HepG2 (cell line): ENCODE results near the gene GLB1L. TPM values are rescaled to one million over a fixed set of nuclear protein-coding genes. Genes with fewer than 3 reads are reported as not detected.

Source experiments
- ARID2 ChIP-seq: sonication (generic); formaldehyde crosslinking; IDR thresholded peaks from 2 replicates; pipeline ENCODE4 v1.8.1; 2022; ENCODE audit warnings: mild to moderate bottlenecking, missing genetic modification reagents, borderline replicate concordance
- ATF4 ChIP-seq, 2 experiments: fragments of 450-650 bp in 1 of 2; sonication (generic) in 1 of 2; formaldehyde crosslinking; IDR thresholded peaks; 2 replicates each; pipeline versions ENCODE4 v1.5.0 to v1.8.0; 2020 to 2022; ENCODE audit warnings: mild to moderate bottlenecking in 1 of 2, missing genetic modification reagents in 1 of 2
- CHCHD3 ChIP-seq: sonication (generic); formaldehyde crosslinking; IDR thresholded peaks from 2 replicates; pipeline ENCODE4 v1.8.0; 2022; ENCODE audit warnings: mild to moderate bottlenecking, missing genetic modification reagents, moderate library complexity
- DPF2 ChIP-seq: sonication (generic); formaldehyde crosslinking; IDR thresholded peaks from 2 replicates; pipeline ENCODE4 v1.4.0; 2020; ENCODE audit warnings: mild to moderate bottlenecking, low read depth, missing genetic modification reagents, borderline replicate concordance
- EP300 ChIP-seq, 3 experiments: sonication (generic) in 1 of 3; formaldehyde crosslinking in 1 of 3; IDR thresholded peaks; 2 replicates each; pipeline versions ENCODE4 v1.5.1 to v1.6.1; 2011 to 2020; ENCODE audit warnings: low read depth in 2 of 3, low read length in 2 of 3, borderline replicate concordance in 1 of 3, improper control_type of control experiment in 1 of 3, mild to moderate bottlenecking in 1 of 3, missing genetic modification reagents in 1 of 3, moderate library complexity in 1 of 3
- FOXA1 ChIP-seq, 2 experiments: fragments of 450-650 bp in 1 of 2; sonication (generic) in 1 of 2; formaldehyde crosslinking in 1 of 2; IDR thresholded peaks; 2 replicates each; pipeline versions ENCODE4 v1.4.0 to v1.6.1; 2016 to 2020; ENCODE audit warnings: missing genetic modification reagents in 1 of 2
- HHEX ChIP-seq: IDR thresholded peaks from 2 replicates; pipeline ENCODE4 v1.6.1; 2016; ENCODE audit warnings: control low read depth
- KLF9 ChIP-seq: IDR thresholded peaks from 2 replicates; pipeline ENCODE4 v1.6.1; 2016; ENCODE audit warnings: low read depth
- MXD3 ChIP-seq: IDR thresholded peaks from 2 replicates; pipeline ENCODE4 v1.6.1; 2016; ENCODE audit warnings: mild to moderate bottlenecking, missing biosample characterization, missing genetic modification reagents
- NFATC3 ChIP-seq: sonication (generic); formaldehyde crosslinking; IDR thresholded peaks from 2 replicates; pipeline ENCODE4 v1.5.1; 2020; ENCODE audit warnings: mild to moderate bottlenecking, missing genetic modification reagents
- NFE2 ChIP-seq: sonication (generic); formaldehyde crosslinking; IDR thresholded peaks from 2 replicates; pipeline ENCODE4 v1.4.0; 2020; ENCODE audit warnings: missing genetic modification reagents
- PRPF4 ChIP-seq: fragments of 200-400 bp; formaldehyde crosslinking; IDR thresholded peaks from 2 replicates; pipeline ENCODE4 v1.6.1; 2016; ENCODE audit warnings: low read length, low read depth; ENCODE audit not compliant: poor library complexity, severe bottlenecking
- TRIM22 ChIP-seq: fragments of 450-650 bp; IDR thresholded peaks from 2 replicates; pipeline ENCODE4 v1.6.1; 2017
- ZFP36 ChIP-seq: fragments of 150-350 bp; IDR thresholded peaks from 2 replicates; pipeline ENCODE4 v1.6.1; 2018; ENCODE audit warnings: borderline replicate concordance, low read length, low read depth; ENCODE audit not compliant: partially characterized antibody
- ZNF235 ChIP-seq: sonication (generic); formaldehyde crosslinking; IDR thresholded peaks from 2 replicates; pipeline ENCODE4 v1.8.1; 2023; ENCODE audit warnings: mild to moderate bottlenecking, missing genetic modification reagents, borderline replicate concordance
- ZNF256 ChIP-seq: sonication (generic); formaldehyde crosslinking; conservative IDR thresholded peaks from 2 replicates; pipeline ENCODE4 v1.4.0; 2020; ENCODE audit warnings: missing genetic modification reagents
- ZNF292 ChIP-seq: sonication (generic); formaldehyde crosslinking; IDR thresholded peaks from 2 replicates; pipeline ENCODE4 v1.8.1; 2022; ENCODE audit warnings: mild to moderate bottlenecking, low read depth, missing genetic modification reagents, borderline replicate concordance
- ZNF3 ChIP-seq: IDR thresholded peaks from 2 replicates; pipeline ENCODE4 v1.7.0; 2017; ENCODE audit warnings: inconsistent platforms
- ZNF326 ChIP-seq: sonication (generic); formaldehyde crosslinking; IDR thresholded peaks from 2 replicates; pipeline ENCODE4 v1.4.0; 2020; ENCODE audit warnings: missing genetic modification reagents, borderline replicate concordance
- ZNF891 ChIP-seq: sonication (generic); formaldehyde crosslinking; IDR thresholded peaks from 2 replicates; pipeline ENCODE4 v1.5.0; 2020; ENCODE audit warnings: mild to moderate bottlenecking, missing genetic modification reagents
- polyA plus RNA-seq, 8 experiments: library from polyadenylated mRNA; depleted of rRNA in 3 of 8; stranded (reverse) in 7 of 8; unstranded in 1 of 8; fragments of >200 nt; fragmentation: Illumina TruSeq in 4 of 8; extraction: Trizol in 4 of 8; gene quantifications; 2 replicates each; pipeline versions ENCODE4 v1.2.1 to v1.2.3, GENCODE V29; 2011 to 2016; ENCODE audit warnings: low read depth in 4 of 8, missing spikeins in 1 of 8, mixed read lengths in 1 of 8; ENCODE audit not compliant: insufficient read depth in 1 of 8
- total RNA-seq, 5 experiments: library from RNA; depleted of rRNA; stranded (reverse); fragments of >200 nt; fragmentation: Illumina TruSeq; extraction: Trizol; gene quantifications; 2 replicates each; pipeline ENCODE4 v1.2.3, GENCODE V29; 2016; ENCODE audit warnings: low read depth in 1 of 5
- TF ChIP-seq, protein P1 (sequence below): sonication (generic); formaldehyde crosslinking; IDR thresholded peaks from 2 replicates; pipeline ENCODE4 v1.8.1; 2023; ENCODE audit warnings: mild to moderate bottlenecking, moderate library complexity, missing genetic modification reagents
- TF ChIP-seq, protein P2 (sequence below): sonication (generic); formaldehyde crosslinking; IDR thresholded peaks from 2 replicates; pipeline ENCODE4 v1.4.0; 2020; ENCODE audit warnings: missing genetic modification reagents
- TF ChIP-seq, protein P3 (sequence below): sonication (generic); formaldehyde crosslinking; IDR thresholded peaks from 2 replicates; pipeline ENCODE4 v1.4.0; 2020; ENCODE audit warnings: low read depth, mild to moderate bottlenecking, missing genetic modification reagents

GLB1L gene
- total and polyA plus RNA-seq, 2 of the 13 experiments (the other 11 are each of a cell fraction or from before 2014, with no cell fraction given): 6.8 to 7.3 TPM

DNA sequence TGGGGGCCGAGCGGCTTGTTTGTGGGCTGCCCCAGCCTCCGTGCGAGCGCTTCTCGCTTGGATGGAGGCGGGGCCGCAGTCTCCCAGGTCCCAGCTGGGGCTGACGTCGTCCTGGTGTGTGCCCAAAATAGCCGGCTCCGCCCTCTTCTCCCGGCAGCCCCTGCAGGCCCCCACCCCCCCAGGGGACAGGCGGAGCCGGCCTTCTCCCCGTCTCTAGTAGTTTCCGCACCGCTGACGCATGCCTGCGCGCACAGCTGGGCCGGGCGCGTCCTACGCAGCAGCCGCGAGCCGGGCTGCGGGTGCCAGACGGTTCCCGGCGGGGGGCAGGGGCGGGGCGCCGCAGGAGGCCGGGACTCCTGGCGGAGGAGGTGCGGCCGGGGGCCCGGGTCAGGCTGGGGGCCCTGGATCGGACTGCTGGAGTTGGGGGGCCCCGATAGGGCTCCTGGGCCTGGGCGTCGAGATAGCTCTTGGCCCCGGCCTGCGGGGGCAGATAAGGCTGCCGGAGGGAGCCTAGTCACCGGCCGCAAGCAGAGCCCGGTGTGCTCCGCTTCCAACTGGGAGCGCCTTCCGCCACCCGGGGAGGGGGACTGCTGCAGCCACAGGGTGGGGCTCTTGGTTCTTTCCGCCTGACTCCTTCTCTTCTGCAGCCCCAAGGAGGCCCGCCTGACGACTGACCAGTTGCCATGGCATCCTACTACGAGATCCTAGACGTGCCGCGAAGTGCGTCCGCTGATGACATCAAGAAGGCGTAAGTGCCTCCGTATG is 34.1 kb upstream of the GLB1L start, which contains the start of gene DNAJB2 (continued):
- TF ChIP-seq PRPF4 (no peak), MXD3 (CRISPR knock-in tag) (peak; percentile 94), HHEX (CRISPR knock-in tag) (no peak), ZNF256 (no peak), ZFP36 (no peak), TRIM22 (no peak), FOXA1 (IDR thresholded peaks at IDR 0.05) (no peak), FOXA1 (CRISPR knock-in tag; IDR thresholded peaks at IDR 0.05) (no peak; the same call in 1 of the 2 replicates), ZNF292 (CRISPR knock-in tag) (peak; percentile 62; the same call in 1 of the 2 replicates), KLF9 (peak; percentile 56; the same call in 1 of the 2 replicates), ARID2 (CRISPR knock-in tag) (no peak), ZNF326 (CRISPR knock-in tag) (no peak), EP300 (IDR thresholded peaks at IDR 0.05; ENCODE audit: low read depth in 2 of 2, low read length in 2 of 2) (no peak; a peak in 1 of 4 replicates), EP300 (CRISPR knock-in tag; IDR thresholded peaks at IDR 0.05; ENCODE audit: borderline replicate concordance) (no peak), ATF4 (CRISPR knock-in tag; IDR thresholded peaks at IDR 0.05) (0 out of 4 replicates have a peak, but pooled peaks of 1 of the 2 experiments have one; percentile 63), ZNF235 (no peak), NFE2 (no peak), ZNF891 (CRISPR knock-in tag) (peak; percentile 92), ZNF3 (CRISPR knock-in tag) (no peak), NFATC3 (CRISPR knock-in tag) (no peak), CHCHD3 (CRISPR knock-in tag) (no peak), DPF2 (CRISPR knock-in tag) (no peak)
- TF ChIP-seq, protein P1, sequence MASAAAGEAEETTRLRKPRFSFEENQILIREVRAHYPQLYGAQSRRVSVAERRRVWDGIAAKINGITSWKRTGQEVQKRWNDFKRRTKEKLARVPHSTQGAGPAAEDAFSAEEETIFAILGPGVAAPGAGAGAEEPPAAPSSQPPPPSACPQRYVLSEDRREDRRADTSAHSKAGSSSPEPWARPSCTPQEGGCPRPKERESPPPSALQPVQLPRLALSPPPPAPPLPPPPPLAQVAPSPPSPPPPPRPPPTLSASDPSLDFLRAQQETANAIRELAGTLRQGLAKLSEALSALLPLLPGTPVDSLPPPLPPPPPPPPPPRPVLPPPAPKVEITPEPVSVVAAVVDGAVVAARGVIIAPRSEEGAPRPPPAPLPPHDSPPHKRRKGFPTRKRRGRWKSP (CRISPR knock-in tag): peak; percentile 85; the same call in 1 of the 2 replicates
- TF ChIP-seq, protein P2, sequence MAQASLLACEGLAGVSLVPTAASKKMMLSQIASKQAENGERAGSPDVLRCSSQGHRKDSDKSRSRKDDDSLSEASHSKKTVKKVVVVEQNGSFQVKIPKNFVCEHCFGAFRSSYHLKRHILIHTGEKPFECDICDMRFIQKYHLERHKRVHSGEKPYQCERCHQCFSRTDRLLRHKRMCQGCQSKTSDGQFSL: peak; percentile 87; the same call in 1 of the 2 replicates
- TF ChIP-seq, protein P3, sequence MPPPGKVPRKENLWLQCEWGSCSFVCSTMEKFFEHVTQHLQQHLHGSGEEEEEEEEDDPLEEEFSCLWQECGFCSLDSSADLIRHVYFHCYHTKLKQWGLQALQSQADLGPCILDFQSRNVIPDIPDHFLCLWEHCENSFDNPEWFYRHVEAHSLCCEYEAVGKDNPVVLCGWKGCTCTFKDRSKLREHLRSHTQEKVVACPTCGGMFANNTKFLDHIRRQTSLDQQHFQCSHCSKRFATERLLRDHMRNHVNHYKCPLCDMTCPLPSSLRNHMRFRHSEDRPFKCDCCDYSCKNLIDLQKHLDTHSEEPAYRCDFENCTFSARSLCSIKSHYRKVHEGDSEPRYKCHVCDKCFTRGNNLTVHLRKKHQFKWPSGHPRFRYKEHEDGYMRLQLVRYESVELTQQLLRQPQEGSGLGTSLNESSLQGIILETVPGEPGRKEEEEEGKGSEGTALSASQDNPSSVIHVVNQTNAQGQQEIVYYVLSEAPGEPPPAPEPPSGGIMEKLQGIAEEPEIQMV (CRISPR knock-in tag): no peak
